Measurements from ENCODE around the gene CSF2RB. TPM values are rescaled to one million over a fixed set of nuclear protein-coding genes. Genes with fewer than 3 reads are reported as not detected.

Gene CSF2RB
- total and polyA plus RNA-seq, 2 of the 13 experiments (the other 11 are each of a cell fraction or from before 2014, with no cell fraction given) = not detected

- BruUV-seq (replicated peaks) = no TSS peak
Observed at GRCh38 chr22:36955691-36956090, 42.3 kb downstream of the CSF2RB start.

More at GRCh38 chr22:36955691-36956090, 42.3 kb downstream of the CSF2RB start:
- Histone ChIP-seq H3K4me3 (replicated peaks in 1 of 3; ENCODE audit: insufficient read depth in 1 of 3, low read depth in 2 of 3, low read length in 3 of 3) (no peak overlapping the region), H3K36me3 (replicated peaks in 1 of 2; ENCODE audit: control insufficient read depth in 1 of 2, insufficient read depth in 2 of 2, low read length in 2 of 2) (no peaks in the 10 kb centered on the region), H3K27ac (ENCODE audit: extremely low read length, insufficient read depth, low read length) (no peak overlapping the region), H4K20me1 (ENCODE audit: insufficient read depth, low read length) (no peaks in the 10 kb centered on the region), H3K4me1 (ENCODE audit: insufficient read depth, low read length) (no peaks in the 10 kb centered on the region), H3K4me2 (ENCODE audit: low read depth, low read length) (no peak overlapping the region), H3K9me3 (ENCODE audit: low read length) (no peaks in the 10 kb centered on the region), H3K79me2 (ENCODE audit: insufficient read depth, low read length) (no peaks in the 10 kb centered on the region), H3K9ac (ENCODE audit: insufficient read depth, low read depth, low read length) (no peak overlapping the region), H3K27me3 (ENCODE audit: control insufficient read depth in 1 of 2, insufficient read depth in 2 of 2, low read length in 2 of 2) (peaks cover 1 to 6% of the 10 kb centered on the region in 2 experiments; a peak in 3 of 5 replicates), H2AFZ (ENCODE audit: low read length) (no peak overlapping the region)
- intact Hi-C loops (cut with micrococcal nuclease; ENCODE audit: unreplicated experiment) = no loop called here
- DNase-seq (ENCODE audit: low spot score) (no peak), FAIRE-seq (no peak), ATAC-seq (no peak)
- WGBS (ENCODE audit: low lambda C conversion rate) = 8% methylated on average over 1 of the region's 1 CpG
- ChIA-PET CTCF (ENCODE audit: low intra/inter-chr PET ratio, low total read pairs) (no interaction called here), POLR2A (no interaction called here)
- TF ChIP-seq SP4 (CRISPR knock-in tag; IDR thresholded peaks at IDR 0.05) (no peak), HOMEZ (CRISPR knock-in tag; IDR thresholded peaks at IDR 0.05; ENCODE audit: low read depth) (no peak), ZBTB21 (CRISPR knock-in tag; IDR thresholded peaks at IDR 0.05) (no peak), ZKSCAN1 (IDR thresholded peaks at IDR 0.05; ENCODE audit: low read length) (no peak), RERE (CRISPR knock-in tag; IDR thresholded peaks at IDR 0.05; ENCODE audit: low read depth) (no peak), SMAD3 (CRISPR knock-in tag; IDR thresholded peaks at IDR 0.05) (no peak), ZNF274 (CRISPR knock-in tag; IDR thresholded peaks at IDR 0.05) (no peak), ZNF720 (CRISPR knock-in tag; IDR thresholded peaks at IDR 0.05) (no peak), YEATS2 (CRISPR knock-in tag; IDR thresholded peaks at IDR 0.05; ENCODE audit: borderline replicate concordance) (no peak), NFE2L2 (IDR thresholded peaks at IDR 0.05; ENCODE audit: low read length) (no peak), RORA (CRISPR knock-in tag; IDR thresholded peaks at IDR 0.05) (no peak), ZNF367 (CRISPR knock-in tag; IDR thresholded peaks at IDR 0.05; ENCODE audit: borderline replicate concordance) (no peak), ZEB1 (IDR thresholded peaks at IDR 0.05; ENCODE audit: insufficient replicate concordance, low read depth) (no peak), GZF1 (CRISPR knock-in tag; IDR thresholded peaks at IDR 0.05) (no peak), GLI4 (CRISPR knock-in tag; IDR thresholded peaks at IDR 0.05; ENCODE audit: borderline replicate concordance) (no peak), RFX5 (IDR thresholded peaks at IDR 0.05; ENCODE audit: low read depth, low read length) (no peak), CBX1 (IDR thresholded peaks at IDR 0.05; ENCODE audit: low read depth) (no peak), GPN1 (CRISPR knock-in tag; IDR thresholded peaks at IDR 0.05; ENCODE audit: borderline replicate concordance) (no peak), ZNF441 (CRISPR knock-in tag; IDR thresholded peaks at IDR 0.05; ENCODE audit: borderline replicate concordance) (no peak)
- in situ Hi-C loops (cut with HindIII; ENCODE audit: extremely low pct_ligation_motif_present, low pct_unique_long_range_greater_than_20kb) = no loop called here

All from HepG2 (cell line).